ENCODE data around the gene CHRDL2. TPM values are rescaled to one million over a fixed set of nuclear protein-coding genes. Genes with fewer than 3 reads are reported as not detected.

The CHRDL2 gene
- total RNA-seq, 3 donors from 2014 or later (not counting 1 experiment from before 2014, with no cell fraction given): not detected

GRCh38 chr11:74720596-74721478 is 10.4 kb downstream of the CHRDL2 start:
- no peaks in the 10 kb centered on the region for H3K27me3 ChIP-seq (ENCODE audit: control insufficient read depth, insufficient read depth, low read length)
- ATAC-seq (no peak), DNase-seq (no peak)
- no peak for TF ChIP-seq CTCF (IDR thresholded peaks at IDR 0.05)
- no peaks in the 10 kb centered on the region for H3K4me1 ChIP-seq (ENCODE audit: control insufficient read depth, insufficient read depth, low read length)
- 89% methylated on average over 16 of the region's 17 CpGs for WGBS (ENCODE audit: insufficient coverage)
- H3K9me3 ChIP-seq (ENCODE audit: control insufficient read depth, insufficient read depth, low read length): no peaks in the 10 kb centered on the region
- peaks cover 11 to 15% of the 10 kb centered on the region in 2 donors for H3K27me3 Mint-ChIP-seq (ENCODE audit: low read depth in 2 of 2)
- intact Hi-C loops (cut with micrococcal nuclease): no loop called here
- H3K4me3 Mint-ChIP-seq: no peak overlapping the region
- no peaks in the 10 kb centered on the region for H3K9me3 Mint-ChIP-seq
- no peaks in the 10 kb centered on the region for H3K36me3 ChIP-seq (ENCODE audit: control insufficient read depth, insufficient read depth, low read length)
- no peak overlapping the region for H3K4me3 ChIP-seq (ENCODE audit: low read length)
- H3K36me3 Mint-ChIP-seq: no peaks in the 10 kb centered on the region
- no peak overlapping the region for H3K27ac Mint-ChIP-seq
- no peaks in the 10 kb centered on the region for H3K4me1 Mint-ChIP-seq
- no peak overlapping the region for H3K27ac ChIP-seq (ENCODE audit: low read length)

GRCh38 chr11:74719011-74719410 is 12.2 kb downstream of the CHRDL2 start:
- TF ChIP-seq CTCF (IDR thresholded peaks at IDR 0.05): no peak
- no peaks in the 10 kb centered on the region for H3K36me3 ChIP-seq (ENCODE audit: control insufficient read depth, insufficient read depth, low read length)
- H3K4me3 ChIP-seq (ENCODE audit: low read length): no peak overlapping the region
- no peak for ATAC-seq
- no peaks in the 10 kb centered on the region for H3K27me3 ChIP-seq (ENCODE audit: control insufficient read depth, insufficient read depth, low read length)
- Mint-ChIP-seq H3K27me3 (ENCODE audit: low read depth in 2 of 2) (peaks cover 0 to 5% of the 10 kb centered on the region in 2 donors), H3K9me3 (no peaks in the 10 kb centered on the region), H3K36me3 (no peaks in the 10 kb centered on the region), H3K4me3 (no peak overlapping the region), H3K27ac (no peak overlapping the region), H3K4me1 (no peaks in the 10 kb centered on the region)
- H3K4me1 ChIP-seq (ENCODE audit: control insufficient read depth, insufficient read depth, low read length): no peaks in the 10 kb centered on the region
- H3K27ac ChIP-seq (ENCODE audit: low read length): no peak overlapping the region
- intact Hi-C loops (cut with micrococcal nuclease): no loop called here
- H3K9me3 ChIP-seq (ENCODE audit: control insufficient read depth, insufficient read depth, low read length): no peaks in the 10 kb centered on the region
- DNase-seq: no peak
- WGBS (ENCODE audit: insufficient coverage): 96% methylated on average over 5 of the region's 5 CpGs

- no peaks in the 10 kb centered on the region for H3K27me3 Mint-ChIP-seq (ENCODE audit: low read depth in 2 of 2)
- Histone ChIP-seq H3K27me3 (ENCODE audit: control insufficient read depth, insufficient read depth, low read length) (no peaks in the 10 kb centered on the region), H3K4me1 (ENCODE audit: control insufficient read depth, insufficient read depth, low read length) (no peaks in the 10 kb centered on the region), H3K27ac (ENCODE audit: low read length) (no peak overlapping the region), H3K4me3 (ENCODE audit: low read length) (no peak overlapping the region), H3K9me3 (ENCODE audit: control insufficient read depth, insufficient read depth, low read length) (no peaks in the 10 kb centered on the region), H3K36me3 (ENCODE audit: control insufficient read depth, insufficient read depth, low read length) (no peaks in the 10 kb centered on the region)
- intact Hi-C loops (cut with micrococcal nuclease): no loop called here
- H3K36me3 Mint-ChIP-seq: no peaks in the 10 kb centered on the region
- no peak for TF ChIP-seq CTCF (IDR thresholded peaks at IDR 0.05)
- H3K27ac Mint-ChIP-seq: no peak overlapping the region
- H3K9me3 Mint-ChIP-seq: no peaks in the 10 kb centered on the region
- WGBS (ENCODE audit: insufficient coverage): 84% methylated on average over 5 of the region's 5 CpGs
- no peaks in the 10 kb centered on the region for H3K4me1 Mint-ChIP-seq
- H3K4me3 Mint-ChIP-seq: no peak overlapping the region
- no peak for DNase-seq
- ATAC-seq: no peak
Measured at GRCh38 chr11:74717221-74717969, 13.8 kb downstream of the CHRDL2 start.

Data from natural killer cell (primary cell).